ENCODE data around the gene VSIG1. TPM values are rescaled to one million over a fixed set of nuclear protein-coding genes. Genes with fewer than 3 reads are reported as not detected.

VSIG1 gene
- total RNA-seq, 1 donor from 2014 or later, result not detected

DNA sequence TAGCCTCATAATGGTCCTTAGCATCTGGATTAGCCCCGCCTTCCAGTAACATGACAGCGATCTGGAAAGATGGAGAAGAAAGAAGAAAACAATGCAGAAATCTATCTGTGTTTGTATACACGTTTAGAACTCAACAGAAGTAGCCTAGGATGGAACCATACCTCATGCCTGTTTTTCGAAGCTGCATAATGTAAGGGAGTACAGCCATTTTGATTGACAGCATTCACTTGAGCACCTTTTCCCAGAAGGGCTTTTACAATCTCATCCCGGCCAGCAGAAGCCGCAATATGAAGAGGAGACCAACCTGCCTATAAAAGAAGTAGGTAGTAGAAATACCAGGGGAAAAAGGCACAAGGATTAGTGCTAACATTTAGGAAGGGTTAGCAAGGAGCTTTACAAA, 42.9 kb downstream of the VSIG1 start:
- Histone ChIP-seq H3K9me3 (ENCODE audit: insufficient read depth, low read depth, low read length) (no peaks in the 10 kb centered on the region), H3K4me1 (ENCODE audit: insufficient read depth, low read length) (no peaks in the 10 kb centered on the region), H4K20me1 (ENCODE audit: insufficient read depth, low read length) (no peaks in the 10 kb centered on the region), H3K4me3 (ENCODE audit: insufficient read depth, low read depth, low read length) (no peak overlapping the region), H3K36me3 (ENCODE audit: insufficient read depth, low read length) (peaks cover 3% of the 10 kb centered on the region), H3K79me2 (ENCODE audit: insufficient read depth, low read length) (peaks cover 31% of the 10 kb centered on the region), H3K27me3 (ENCODE audit: insufficient read depth, low read length) (no peaks in the 10 kb centered on the region), H2AFZ (ENCODE audit: low read depth, low read length) (no peak overlapping the region), H3K27ac (ENCODE audit: low read depth, low read length) (no peak overlapping the region), H3K4me2 (ENCODE audit: low read length) (no peak overlapping the region), H3K9ac (ENCODE audit: low read length) (no peak overlapping the region)
- Mint-ChIP-seq H3K36me3 (ENCODE audit: low read depth, unreplicated experiment) (no peaks in the 10 kb centered on the region), H3K27ac (ENCODE audit: unreplicated experiment) (no peak overlapping the region), H3K4me1 (ENCODE audit: low read depth, unreplicated experiment) (peaks cover 3% of the 10 kb centered on the region), H3K9me3 (ENCODE audit: unreplicated experiment) (no peaks in the 10 kb centered on the region), H3K27me3 (ENCODE audit: low read depth, unreplicated experiment) (no peaks in the 10 kb centered on the region), H3K4me3 (ENCODE audit: unreplicated experiment) (no peak overlapping the region)
- DNase-seq (ENCODE audit: low read depth) (no peak), FAIRE-seq (no peak)
- TF ChIP-seq, protein P1, sequence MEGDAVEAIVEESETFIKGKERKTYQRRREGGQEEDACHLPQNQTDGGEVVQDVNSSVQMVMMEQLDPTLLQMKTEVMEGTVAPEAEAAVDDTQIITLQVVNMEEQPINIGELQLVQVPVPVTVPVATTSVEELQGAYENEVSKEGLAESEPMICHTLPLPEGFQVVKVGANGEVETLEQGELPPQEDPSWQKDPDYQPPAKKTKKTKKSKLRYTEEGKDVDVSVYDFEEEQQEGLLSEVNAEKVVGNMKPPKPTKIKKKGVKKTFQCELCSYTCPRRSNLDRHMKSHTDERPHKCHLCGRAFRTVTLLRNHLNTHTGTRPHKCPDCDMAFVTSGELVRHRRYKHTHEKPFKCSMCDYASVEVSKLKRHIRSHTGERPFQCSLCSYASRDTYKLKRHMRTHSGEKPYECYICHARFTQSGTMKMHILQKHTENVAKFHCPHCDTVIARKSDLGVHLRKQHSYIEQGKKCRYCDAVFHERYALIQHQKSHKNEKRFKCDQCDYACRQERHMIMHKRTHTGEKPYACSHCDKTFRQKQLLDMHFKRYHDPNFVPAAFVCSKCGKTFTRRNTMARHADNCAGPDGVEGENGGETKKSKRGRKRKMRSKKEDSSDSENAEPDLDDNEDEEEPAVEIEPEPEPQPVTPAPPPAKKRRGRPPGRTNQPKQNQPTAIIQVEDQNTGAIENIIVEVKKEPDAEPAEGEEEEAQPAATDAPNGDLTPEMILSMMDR (IDR thresholded peaks at IDR 0.05; ENCODE audit: insufficient read depth, low read depth, low read length), result no peak
- no peak for TF ChIP-seq EZH2 (IDR thresholded peaks at IDR 0.05; ENCODE audit: insufficient read depth, low read length)

DNA sequence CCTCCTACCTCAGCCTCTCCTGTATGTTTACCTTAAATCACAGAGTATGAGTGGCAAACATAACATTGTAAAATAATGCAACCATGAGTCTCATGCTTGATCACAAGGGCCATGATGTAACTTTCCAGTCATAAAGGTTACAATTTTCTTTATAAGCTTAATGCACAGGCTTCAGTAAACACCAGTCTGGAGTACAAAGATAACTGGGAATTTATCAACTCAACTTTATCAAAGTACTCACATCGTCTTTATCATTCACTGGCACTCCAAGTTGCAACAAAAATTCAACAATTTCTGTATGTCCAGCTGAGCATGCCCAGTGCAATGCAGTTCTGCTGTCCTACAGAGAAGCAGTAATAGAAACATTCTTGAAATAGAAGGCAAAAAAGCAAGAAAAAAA, 43.6 kb downstream of the VSIG1 start:
- FAIRE-seq (peak; percentile 90), DNase-seq (ENCODE audit: low read depth) (no peak)
- Histone ChIP-seq H3K27me3 (ENCODE audit: insufficient read depth, low read length) (no peaks in the 10 kb centered on the region), H3K4me2 (ENCODE audit: low read length) (no peak overlapping the region), H4K20me1 (ENCODE audit: insufficient read depth, low read length) (no peaks in the 10 kb centered on the region), H3K9ac (ENCODE audit: low read length) (no peak overlapping the region), H3K4me1 (ENCODE audit: insufficient read depth, low read length) (no peaks in the 10 kb centered on the region), H3K9me3 (ENCODE audit: insufficient read depth, low read depth, low read length) (no peaks in the 10 kb centered on the region), H3K27ac (ENCODE audit: low read depth, low read length) (no peak overlapping the region), H3K4me3 (ENCODE audit: insufficient read depth, low read depth, low read length) (no peak overlapping the region), H3K79me2 (ENCODE audit: insufficient read depth, low read length) (peaks cover 37% of the 10 kb centered on the region), H2AFZ (ENCODE audit: low read depth, low read length) (no peak overlapping the region), H3K36me3 (ENCODE audit: insufficient read depth, low read length) (peaks cover 3% of the 10 kb centered on the region)
- H3K27me3 Mint-ChIP-seq (ENCODE audit: low read depth, unreplicated experiment), result no peaks in the 10 kb centered on the region
- H3K36me3 Mint-ChIP-seq (ENCODE audit: low read depth, unreplicated experiment), result no peaks in the 10 kb centered on the region
- TF ChIP-seq, protein P1 (IDR thresholded peaks at IDR 0.05; ENCODE audit: insufficient read depth, low read depth, low read length), result no peak
- no peak for TF ChIP-seq EZH2 (IDR thresholded peaks at IDR 0.05; ENCODE audit: insufficient read depth, low read length)
- H3K4me3 Mint-ChIP-seq (ENCODE audit: unreplicated experiment), result no peak overlapping the region
- H3K27ac Mint-ChIP-seq (ENCODE audit: unreplicated experiment), result no peak overlapping the region
- H3K9me3 Mint-ChIP-seq (ENCODE audit: unreplicated experiment), result no peaks in the 10 kb centered on the region
- peaks cover 3% of the 10 kb centered on the region for H3K4me1 Mint-ChIP-seq (ENCODE audit: low read depth, unreplicated experiment)

DNA sequence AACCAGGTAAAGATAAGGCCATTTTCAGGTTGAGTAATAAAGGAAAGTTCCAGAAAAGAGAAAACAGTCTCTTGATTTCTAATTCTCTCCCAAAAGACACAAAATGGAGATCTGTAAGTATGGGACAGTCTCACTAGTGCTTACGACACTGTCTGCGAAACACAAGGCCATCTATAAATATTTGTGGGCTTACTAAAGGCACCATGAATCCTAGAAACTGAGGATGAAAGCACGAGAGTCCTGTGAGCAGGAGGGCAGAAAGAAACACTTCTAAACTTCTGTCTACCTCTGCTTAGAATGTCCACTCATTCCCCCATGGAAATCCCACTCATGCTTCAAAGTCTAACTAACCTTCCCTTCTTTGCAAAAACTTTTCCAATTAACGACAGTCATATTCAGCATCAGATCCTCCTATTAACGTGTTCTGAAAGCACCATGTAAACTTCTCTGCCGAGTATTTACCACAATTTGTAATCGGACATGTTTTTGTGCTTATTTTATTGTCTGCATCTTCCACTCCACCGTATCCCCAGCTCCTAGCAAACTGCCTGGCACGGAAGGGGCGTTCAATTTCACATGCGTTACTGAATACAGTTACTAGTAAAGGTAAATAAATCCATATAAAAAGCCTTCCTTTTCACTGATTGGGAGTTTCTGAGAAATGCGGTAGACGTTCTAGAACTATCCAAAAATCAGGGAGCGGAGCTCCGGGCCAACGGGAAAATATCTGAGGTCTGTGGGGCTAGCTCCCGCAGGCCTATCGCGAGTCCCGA, 45.8 kb downstream of the VSIG1 start:
- TF ChIP-seq, protein P1 (IDR thresholded peaks at IDR 0.05; ENCODE audit: insufficient read depth, low read depth, low read length), result no peak
- no peak for TF ChIP-seq EZH2 (IDR thresholded peaks at IDR 0.05; ENCODE audit: insufficient read depth, low read length)
- Mint-ChIP-seq H3K4me3 (ENCODE audit: unreplicated experiment) (no peak overlapping the region), H3K4me1 (ENCODE audit: low read depth, unreplicated experiment) (peaks cover 3% of the 10 kb centered on the region), H3K27ac (ENCODE audit: unreplicated experiment) (no peak overlapping the region), H3K9me3 (ENCODE audit: unreplicated experiment) (no peaks in the 10 kb centered on the region), H3K36me3 (ENCODE audit: low read depth, unreplicated experiment) (no peaks in the 10 kb centered on the region), H3K27me3 (ENCODE audit: low read depth, unreplicated experiment) (no peaks in the 10 kb centered on the region)
- DNase-seq (ENCODE audit: low read depth) (peak; percentile 41), FAIRE-seq (peak; percentile 97)
- H4K20me1 ChIP-seq (ENCODE audit: insufficient read depth, low read length), result no peaks in the 10 kb centered on the region
- no peak overlapping the region for H2AFZ ChIP-seq (ENCODE audit: low read depth, low read length)
- peak overlapping the region; percentile 84 for H3K4me3 ChIP-seq (ENCODE audit: insufficient read depth, low read depth, low read length)
- H3K4me1 ChIP-seq (ENCODE audit: insufficient read depth, low read length), result no peaks in the 10 kb centered on the region
- peak overlapping the region; percentile 83 for H3K4me2 ChIP-seq (ENCODE audit: low read length)
- H3K9me3 ChIP-seq (ENCODE audit: insufficient read depth, low read depth, low read length), result no peaks in the 10 kb centered on the region
- H3K9ac ChIP-seq (ENCODE audit: low read length), result peak overlapping the region; percentile 98
- H3K27me3 ChIP-seq (ENCODE audit: insufficient read depth, low read length), result no peaks in the 10 kb centered on the region
- peaks cover 37% of the 10 kb centered on the region for H3K79me2 ChIP-seq (ENCODE audit: insufficient read depth, low read length)
- H3K36me3 ChIP-seq (ENCODE audit: insufficient read depth, low read length), result no peaks in the 10 kb centered on the region
- peak overlapping the region; percentile 93 for H3K27ac ChIP-seq (ENCODE audit: low read depth, low read length)

All from astrocyte (in vitro differentiated cells and primary cell).